GM13977 (cell line): ENCODE data around the gene SH3RF2.

Experiments used
- DNase-seq: peaks from one replicate; pipeline ENCODE4 v3.0.0; 2012; ENCODE audit warnings: low spot score
- CTCF ChIP-seq: IDR thresholded peaks from 2 replicates; pipeline ENCODE4 v1.5.1; 2012; ENCODE audit warnings: mild to moderate bottlenecking, control low read depth; ENCODE audit not compliant: insufficient read depth; ENCODE audit errors: extremely low read depth, missing control alignments
- in situ Hi-C: fragments of 300-500 bp; cut with MboI; formaldehyde crosslinking; loops from one replicate; pipeline ENCODE4 v1.12.0; 2022; ENCODE audit warnings: low sequenced_read_pairs, low pct_unique_long_range_greater_than_20kb, mixed read lengths, inconsistent platforms; ENCODE audit not compliant: unreplicated experiment

SH3RF2 gene

GRCh38 chr5:146081556-146081955 is 145.2 kb downstream of the SH3RF2 start:
- DNase-seq, result no peak
- in situ Hi-C loops, result no loop called here
- no peak for TF ChIP-seq CTCF

- in situ Hi-C loops, result no loop called here
- TF ChIP-seq CTCF, result no peak
- DNase-seq, result peak; percentile 34
Observed at GRCh38 chr5:146082798-146083197, 146.4 kb downstream of the SH3RF2 start.

GRCh38 chr5:146084376-146084775 is 148.0 kb downstream of the SH3RF2 start:
- DNase-seq, result no peak
- in situ Hi-C loops, result no loop called here
- TF ChIP-seq CTCF, result no peak

- in situ Hi-C loops, result no loop called here
- TF ChIP-seq CTCF, result no peak
- DNase-seq, result no peak
Observed at GRCh38 chr5:146088098-146088497, 151.7 kb downstream of the SH3RF2 start.

- in situ Hi-C loops, result no loop called here
- no peak for TF ChIP-seq CTCF
- DNase-seq, result no peak
Observed at GRCh38 chr5:146089287-146089686, 152.9 kb downstream of the SH3RF2 start.

GRCh38 chr5:146091881-146092280 is 155.5 kb downstream of the SH3RF2 start:
- in situ Hi-C loops, result no loop called here
- no peak for DNase-seq
- TF ChIP-seq CTCF, result no peak

- DNase-seq, result no peak
- TF ChIP-seq CTCF, result no peak
- in situ Hi-C loops, result no loop called here
Observed at GRCh38 chr5:146098047-146098446, 161.7 kb downstream of the SH3RF2 start.
